ENCODE measurements around the gene SLC30A4. TPM values are rescaled to one million over a fixed set of nuclear protein-coding genes. Genes with fewer than 3 reads are reported as not detected.

The SLC30A4 gene
- total and polyA plus RNA-seq, 2 of the 8 experiments (the other 6 are each of a cell fraction or from before 2014, with no cell fraction given) = under 0.01 to 0.07 TPM

GRCh38 chr15:45540531-45540930, 18.0 kb upstream of the SLC30A4 start (continued):
- TF ChIP-seq SIN3A (conservative IDR thresholded peaks at IDR 0.05 in 1 of 2, IDR thresholded peaks at IDR 0.05 in 1 of 2; ENCODE audit: low read depth in 1 of 2, low read length in 2 of 2) (no peak), KDM1A (IDR thresholded peaks at IDR 0.05; ENCODE audit: borderline replicate concordance, low read length) (no peak)

Measured in H1 (cell line).